Cardiac fibroblast (primary cell): ENCODE results near the gene L2HGDH.
"Not testable (repeated sequence)": the region's sequence is repeated elsewhere in the genome, so short reads cannot be mapped to it uniquely, and the experiment has no call there.

ENCODE experiments used
- DNase-seq, 2 donors: peaks; one replicate each; pipeline versions ENCODE4 v3.0.0 to v3.0.0-alpha.2; 2010; ENCODE audit warnings: low read depth in 2 of 2
- H3K4me3 ChIP-seq, 2 donors: replicated peaks in 1 of 2; 1 replicate in 1 of 2; 2 replicates in 1 of 2; pipeline ENCODE4 v1.5.1; 2011; ENCODE audit warnings: low read depth in 2 of 2, low read length in 2 of 2, mild to moderate bottlenecking in 2 of 2, moderate library complexity in 1 of 2
- CTCF ChIP-seq: IDR thresholded peaks from one replicate; pipeline ENCODE4 v1.5.1; 2011; ENCODE audit warnings: low read depth, mild to moderate bottlenecking, low read length, inconsistent platforms

Gene L2HGDH

DNA sequence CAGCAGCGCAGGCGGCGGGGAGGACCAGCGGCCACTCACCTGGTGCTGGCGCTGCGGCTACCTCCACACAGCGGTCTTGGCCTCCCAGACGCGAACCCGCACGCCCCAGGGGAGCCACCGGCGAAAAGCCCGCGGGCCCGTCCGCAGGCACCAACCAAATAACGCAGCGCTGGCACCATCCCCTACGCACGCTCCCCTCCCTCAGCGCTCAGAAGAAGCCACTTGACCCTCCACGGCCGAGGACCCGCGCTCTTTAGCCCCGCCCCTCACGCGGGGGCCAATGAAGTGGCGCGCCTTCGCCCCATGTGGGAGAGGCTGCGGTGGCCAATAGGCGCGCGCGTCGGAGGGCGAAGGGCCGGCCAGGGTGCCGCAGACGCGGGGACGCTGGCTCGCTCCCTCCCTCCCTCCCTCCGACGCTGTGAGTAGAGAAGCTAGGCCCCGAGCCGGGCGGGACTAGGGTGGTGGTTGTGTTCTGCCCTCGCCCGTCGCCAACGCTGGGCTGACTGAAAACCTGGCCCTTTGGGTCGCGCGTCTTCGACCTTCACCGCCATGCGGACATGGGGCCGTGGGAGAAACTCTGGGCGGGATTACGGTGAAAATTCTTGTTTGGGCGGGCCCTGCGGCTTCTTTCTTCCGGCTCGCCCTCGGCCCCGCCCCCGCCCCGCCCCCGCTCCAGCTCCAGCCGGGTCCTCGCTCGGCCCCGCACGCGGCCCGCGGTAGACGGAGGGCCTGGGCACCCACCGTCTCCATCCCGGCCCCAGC is at the start of gene L2HGDH, which contains the start of gene DMAC2L:
Gene L2HGDH (minus strand): TSS at position 258 of the 762 bp plus-strand sequence. CDS start 79 bp downstream, at position 179.
Gene DMAC2L (plus strand): TSS at position 353 of the 762 bp plus-strand sequence. CDS start 9,164 bp downstream, outside the sequence.
- peak within 1 kb of the TSS; percentile 86 to 90 for H3K4me3 ChIP-seq
- DNase-seq = peak; percentile 91 to 93
- TF ChIP-seq CTCF = no peak

DNA sequence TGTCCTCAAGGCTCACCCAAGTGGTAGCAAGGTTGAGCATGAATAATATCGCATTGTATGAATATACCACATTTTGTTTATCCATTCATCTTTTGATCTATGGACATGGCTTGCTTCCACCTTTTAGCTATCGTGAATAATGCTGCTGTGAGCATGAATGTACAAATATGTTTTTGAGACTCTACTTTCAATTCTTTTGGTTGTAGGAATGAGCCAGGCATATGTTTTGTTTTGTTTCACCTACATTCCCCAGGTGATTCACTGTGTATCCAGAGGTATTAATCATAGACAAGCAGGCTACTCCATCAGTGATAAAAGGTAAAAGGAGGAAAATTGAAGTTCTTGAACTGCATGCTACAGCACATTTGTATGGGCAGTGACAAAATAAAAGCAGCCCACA is 48.8 kb upstream of the L2HGDH start:
- no peak for TF ChIP-seq CTCF
- DNase-seq = no peak
- H3K4me3 ChIP-seq = no peak overlapping the region

- DNase-seq = no peak
- no peak overlapping the region for H3K4me3 ChIP-seq
- TF ChIP-seq CTCF = no peak
These were observed 48.1 kb upstream of the L2HGDH start for GRCh38 chr14:50360093-50360492.

- no peak overlapping the region for H3K4me3 ChIP-seq
- DNase-seq = no peak
- TF ChIP-seq CTCF = no peak
These were observed 47.6 kb upstream of the L2HGDH start for GRCh38 chr14:50359631-50360030.

- TF ChIP-seq CTCF = no peak
- DNase-seq = no peak
These were observed 45.8 kb upstream of the L2HGDH start for GRCh38 chr14:50357753-50358395.

DNA sequence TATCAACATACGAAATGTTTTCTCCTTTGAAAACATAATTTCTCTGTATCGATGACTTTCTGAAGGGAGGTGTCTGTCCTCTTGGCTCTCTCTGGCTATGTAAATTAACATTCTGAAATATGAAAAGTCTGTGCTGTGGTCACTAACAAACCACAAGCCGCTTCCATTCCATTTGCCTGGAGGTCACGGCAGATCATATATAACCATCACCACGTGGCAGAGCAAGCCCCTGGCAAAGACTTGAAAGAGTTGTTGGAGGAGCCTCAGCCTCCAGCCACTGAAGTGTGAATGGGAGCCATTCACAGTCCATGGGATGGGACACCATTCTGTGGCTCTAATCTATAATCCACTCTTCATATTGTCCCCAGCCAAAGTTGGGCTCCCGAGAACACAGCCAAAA is 45.1 kb upstream of the L2HGDH start:
- no peak overlapping the region for H3K4me3 ChIP-seq
- DNase-seq = no peak
- no peak for TF ChIP-seq CTCF

More at GRCh38 chr14:50357753-50358395, 45.8 kb upstream of the L2HGDH start:
- H3K4me3 ChIP-seq = no peak overlapping the region

- not testable (repeated sequence) for H3K4me3 ChIP-seq, DNase-seq
These were observed 44.3 kb upstream of the L2HGDH start for GRCh38 chr14:50356283-50356682.
